IMR-90 (cell line): Measurements from ENCODE around the gene L3MBTL2. TPM values are rescaled to one million over a fixed set of nuclear protein-coding genes. Genes with fewer than 3 reads are reported as not detected.

Experiments
- ATAC-seq: fragments of 200-7000 bp; cut with Tn5 transposase; 2 replicates; pipeline ENCODE4 v1.9.1; 2020; ENCODE audit warnings: low read depth, mild to moderate bottlenecking, moderate library complexity
- BruUV-seq: library from RNA; stranded (reverse); fragments of 400-500 nt; replicated peaks from 2 replicates; lab custom pipeline; 2021; lab: Mats Ljungman, UMichigan
- CTCF ChIA-PET: fragments of 300-600 bp; formaldehyde crosslinking; extraction: SDS; loops from one replicate; lab custom pipeline; 2021; ENCODE audit warnings: antibody characterized with exemption; lab: Yijun Ruan, JAX
- POLR2A ChIA-PET: fragments of 300-600 bp; sonication (Branson Sonifier 250); formaldehyde crosslinking; loops from one replicate; lab custom pipeline; 2022; ENCODE audit warnings: antibody characterized with exemption; ENCODE audit not compliant: unreplicated experiment; lab: Charles Lee
- DNase-seq: peaks from one replicate; pipeline ENCODE4 v3.0.0; 2013
- H2AFZ ChIP-seq: replicated peaks from 2 replicates; pipeline ENCODE3; 2013; ENCODE audit warnings: low read length, mild to moderate bottlenecking; ENCODE audit not compliant: poor library complexity
- H2AK5ac ChIP-seq: 2 replicates; pipeline ENCODE4 v1.6.1; 2013; ENCODE audit warnings: low read depth, low read length, inconsistent platforms
- H2AK9ac ChIP-seq: replicated peaks from 2 replicates; pipeline ENCODE3; 2013; ENCODE audit warnings: mild to moderate bottlenecking, low read depth, low read length, moderate library complexity; ENCODE audit not compliant: poor library complexity
- H2BK120ac ChIP-seq: 2 replicates; pipeline ENCODE4 v1.6.1; 2013; ENCODE audit warnings: low read depth, low read length, inconsistent platforms
- H2BK15ac ChIP-seq: 3 replicates; pipeline ENCODE4 v1.6.1; 2013; ENCODE audit warnings: low read depth, low read length, inconsistent platforms
- H2BK20ac ChIP-seq: 2 replicates; pipeline ENCODE4 v1.6.1; 2013; ENCODE audit warnings: low read depth, mild to moderate bottlenecking, inconsistent platforms, low read length, moderate library complexity
- H2BK5ac ChIP-seq: 2 replicates; pipeline ENCODE4 v1.6.1; 2013; ENCODE audit warnings: mild to moderate bottlenecking, low read depth, low read length, inconsistent platforms; ENCODE audit not compliant: poor library complexity, severe bottlenecking
- H3K14ac ChIP-seq: replicated peaks from 2 replicates; pipeline ENCODE4 v1.6.1; 2013; ENCODE audit warnings: low read depth, low read length, inconsistent platforms
- H3K18ac ChIP-seq: 2 replicates; pipeline ENCODE4 v1.6.1; 2013; ENCODE audit warnings: low read depth, low read length, control low read depth
- H3K23ac ChIP-seq: 2 replicates; pipeline ENCODE4 v1.6.1; 2013; ENCODE audit warnings: low read depth, low read length, inconsistent platforms
- H3K27ac ChIP-seq: 2 replicates; pipeline ENCODE4 v1.5.1; 2013; ENCODE audit warnings: mild to moderate bottlenecking, control low read depth, low read length; ENCODE audit not compliant: insufficient read depth
- H3K27me3 ChIP-seq: 2 replicates; pipeline ENCODE4 v1.6.1; 2013; ENCODE audit warnings: low read length; ENCODE audit not compliant: control insufficient read depth, insufficient read depth
- H3K36me3 ChIP-seq: 2 replicates; pipeline ENCODE4 v1.6.1; 2013; ENCODE audit warnings: low read length, mixed read lengths; ENCODE audit not compliant: control insufficient read depth, insufficient read depth
- H3K4ac ChIP-seq: 2 replicates; pipeline ENCODE4 v1.6.1; 2013; ENCODE audit warnings: low read depth, low read length, inconsistent platforms
- H3K4me1 ChIP-seq: 2 replicates; pipeline ENCODE4 v1.6.1; 2013; ENCODE audit warnings: low read length, mixed read lengths; ENCODE audit not compliant: control insufficient read depth, insufficient read depth
- H3K4me2 ChIP-seq: 2 replicates; pipeline ENCODE4 v1.6.1; 2013; ENCODE audit warnings: low read depth, mild to moderate bottlenecking, control low read depth, low read length, moderate library complexity
- H3K4me3 ChIP-seq: 2 replicates; pipeline ENCODE4 v1.5.1; 2013; ENCODE audit warnings: low read depth, mild to moderate bottlenecking, control low read depth, low read length, moderate library complexity; ENCODE audit not compliant: insufficient read depth
- H3K56ac ChIP-seq: 2 replicates; pipeline ENCODE4 v1.6.1; 2013; ENCODE audit warnings: low read length, inconsistent platforms; ENCODE audit not compliant: insufficient read depth; ENCODE audit errors: extremely low read depth
- H3K79me1 ChIP-seq, 2 experiments: 2 replicates each; pipeline ENCODE4 v1.6.1; 2013; ENCODE audit warnings: low read length in 2 of 2, inconsistent platforms in 1 of 2, low read depth in 1 of 2
- H3K9ac ChIP-seq: 2 replicates; pipeline ENCODE4 v1.6.1; 2013; ENCODE audit warnings: low read depth, low read length, control low read depth
- H3K9me1 ChIP-seq: 2 replicates; pipeline ENCODE4 v1.6.1; 2013; ENCODE audit warnings: low read length, inconsistent platforms; ENCODE audit not compliant: insufficient read depth
- H3K9me3 ChIP-seq: 2 replicates; pipeline ENCODE4 v1.6.1; 2013; ENCODE audit warnings: low read length; ENCODE audit not compliant: control insufficient read depth, insufficient read depth
- H4K20me1 ChIP-seq: 2 replicates; pipeline ENCODE4 v1.6.1; 2013; ENCODE audit warnings: low read length, inconsistent platforms; ENCODE audit not compliant: insufficient read depth
- H4K5ac ChIP-seq: 2 replicates; pipeline ENCODE4 v1.6.1; 2013; ENCODE audit warnings: mild to moderate bottlenecking, low read depth, low read length, control low read depth
- H4K8ac ChIP-seq, 2 experiments: 2 replicates each; pipeline ENCODE4 v1.6.1; 2013; ENCODE audit warnings: low read depth in 2 of 2, low read length in 2 of 2, control low read depth in 1 of 2, inconsistent platforms in 1 of 2
- H4K91ac ChIP-seq: 2 replicates; pipeline ENCODE4 v1.6.1; 2013; ENCODE audit warnings: low read depth, low read length, inconsistent platforms; ENCODE audit not compliant: insufficient read depth
- BHLHE40 ChIP-seq: fragments of 150-350 bp; IDR thresholded peaks from 2 replicates; pipeline ENCODE4 v1.6.1; 2016; ENCODE audit warnings: mild to moderate bottlenecking, low read depth, low read length
- CEBPB ChIP-seq: IDR thresholded peaks from 2 replicates; pipeline ENCODE4 v1.6.1; 2012; ENCODE audit warnings: low read depth, low read length, improper control_type of control experiment
- CHD1 ChIP-seq: IDR thresholded peaks from 2 replicates; pipeline ENCODE4 v1.6.1; 2012; ENCODE audit warnings: low read depth, low read length, improper control_type of control experiment
- FOS ChIP-seq: fragments of 150-350 bp; IDR thresholded peaks from 2 replicates; pipeline ENCODE4 v1.6.1; 2016; ENCODE audit warnings: low read depth, low read length
- MAFK ChIP-seq: IDR thresholded peaks from 2 replicates; pipeline ENCODE4 v1.6.1; 2012; ENCODE audit warnings: low read depth, low read length, improper control_type of control experiment
- MAZ ChIP-seq: IDR thresholded peaks from 2 replicates; pipeline ENCODE4 v1.6.1; 2012; ENCODE audit warnings: low read depth, mild to moderate bottlenecking, low read length, improper control_type of control experiment, moderate library complexity, borderline replicate concordance
- MXI1 ChIP-seq: IDR thresholded peaks from 2 replicates; pipeline ENCODE4 v1.6.1; 2012; ENCODE audit warnings: low read depth, mild to moderate bottlenecking, low read length, moderate library complexity, borderline replicate concordance
- NFE2L2 ChIP-seq: fragments of 150-350 bp; IDR thresholded peaks from 2 replicates; pipeline ENCODE4 v1.6.1; 2016; ENCODE audit warnings: low read depth, mild to moderate bottlenecking, low read length
- POLR2A ChIP-seq: IDR thresholded peaks from 2 replicates; pipeline ENCODE4 v1.6.1; 2012; ENCODE audit warnings: mild to moderate bottlenecking, low read depth, low read length
- RCOR1 ChIP-seq: IDR thresholded peaks from 2 replicates; pipeline ENCODE4 v1.6.1; 2012; ENCODE audit warnings: mild to moderate bottlenecking, low read length, improper control_type of control experiment; ENCODE audit not compliant: insufficient replicate concordance
- RFX5 ChIP-seq: IDR thresholded peaks from 2 replicates; pipeline ENCODE4 v1.8.0; 2012; ENCODE audit warnings: low read depth, mild to moderate bottlenecking, low read length, moderate library complexity
- SMC3 ChIP-seq: fragments of 150-350 bp; IDR thresholded peaks from 2 replicates; pipeline ENCODE4 v1.6.1; 2016; ENCODE audit warnings: low read depth, mild to moderate bottlenecking, antibody characterized with exemption, low read length, moderate library complexity
- WGBS, 2 experiments: methylation state at CpG; one replicate each; pipeline versions ENCODE4 v1.1.5 to v1.1.7; 2013; ENCODE audit warnings: missing lambda C conversion rate in 2 of 2; ENCODE audit not compliant: insufficient read length in 1 of 2; ENCODE audit errors: extremely low coverage in 2 of 2; 5-methylcytosine and 5-hydroxymethylcytosine counted together
- dilution Hi-C: fragments of 300-500 bp; cut with HindIII; formaldehyde crosslinking; loops from one replicate; pipeline ENCODE4 v1.14.3; 2018; ENCODE audit warnings: low sequenced_read_pairs; ENCODE audit not compliant: unreplicated experiment
- in situ Hi-C: fragments of 300-500 bp; cut with MboI; formaldehyde crosslinking; loops from 3 replicates; pipeline ENCODE4 v1.14.3; 2019; ENCODE audit warnings: low sequenced_read_pairs, inconsistent platforms, mixed read lengths
- intact Hi-C: fragments of 100-400 bp; cut with micrococcal nuclease; formaldehyde crosslinking; loops from 2 replicates; pipeline ENCODE4 v1.10.0; 2022
- polyA plus RNA-seq, 3 experiments: library from polyadenylated mRNA; depleted of rRNA; stranded (reverse); fragments of >200 nt; gene quantifications; 2 replicates each; pipeline ENCODE4 v1.2.3, GENCODE V29; 2012; ENCODE audit warnings: low replicate concordance in 1 of 3
- total RNA-seq: library from RNA; depleted of rRNA; stranded (reverse); fragments of >200 nt; gene quantifications from 2 replicates; pipeline ENCODE4 v1.2.3, GENCODE V29; 2012
- TF ChIP-seq, protein P1 (sequence below): conservative IDR thresholded peaks from 2 replicates; pipeline ENCODE4 v1.5.1; 2012; ENCODE audit warnings: mild to moderate bottlenecking, low read depth, low read length, improper control_type of control experiment
- TF ChIP-seq, protein P2 (sequence below): fragments of 150-350 bp; IDR thresholded peaks from 2 replicates; pipeline ENCODE4 v1.6.1; 2017; ENCODE audit warnings: mild to moderate bottlenecking, antibody characterized with exemption, low read length, low read depth

L3MBTL2 gene
- total and polyA plus RNA-seq, 2 of the 4 experiments (the other 2 are of a cell fraction): 20.6 to 25.1 TPM

DNA sequence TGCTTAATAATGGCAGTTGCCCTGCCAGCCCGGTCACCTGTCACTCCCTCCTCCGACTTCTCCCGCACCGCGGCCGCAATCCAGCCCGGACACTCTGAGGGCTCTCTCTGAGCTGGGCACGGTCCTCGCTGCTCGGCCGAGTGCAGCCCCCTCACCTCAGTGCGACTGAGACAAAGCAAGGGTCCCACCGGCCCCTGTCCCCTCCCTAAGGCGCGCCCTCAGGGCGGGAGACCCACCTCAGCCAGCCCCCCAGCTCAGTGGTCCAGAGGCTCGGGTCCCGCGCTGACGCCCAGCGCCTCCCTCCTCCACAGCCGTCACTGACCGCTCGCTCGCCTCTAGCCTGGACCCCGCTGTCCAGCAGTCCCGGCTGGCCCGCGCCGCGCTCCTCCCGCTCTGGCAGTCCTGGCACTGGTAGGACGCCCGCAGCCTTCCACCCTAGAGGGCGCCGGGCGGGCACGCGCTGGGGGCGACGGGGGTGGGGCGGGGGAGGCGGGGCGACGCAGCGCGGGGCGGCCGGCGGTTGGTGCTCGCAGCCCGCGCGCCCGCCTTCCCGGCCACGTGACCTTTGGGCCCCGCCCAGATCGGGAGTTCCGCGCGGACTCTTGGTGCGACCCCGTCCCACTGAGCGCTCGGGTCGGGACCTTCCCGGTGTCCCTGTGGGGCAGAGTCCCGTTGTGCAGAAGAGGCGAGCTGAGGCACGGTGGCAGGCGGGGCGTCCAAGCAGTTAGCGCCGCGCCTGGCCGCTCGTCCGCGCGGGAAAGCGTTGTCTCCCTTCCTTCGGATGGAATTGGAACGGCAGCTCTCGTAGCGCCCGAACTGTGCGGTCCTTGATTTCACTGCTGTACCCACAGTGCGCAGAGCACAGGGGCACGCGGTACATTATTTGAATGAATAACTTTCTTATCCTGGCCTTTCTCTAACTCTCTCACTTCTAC, 7.8 kb upstream of the L3MBTL2 start:
- H2BK15ac ChIP-seq: no peak overlapping the region
- ATAC-seq (peak; percentile 95), DNase-seq (peak; percentile 35)
- H3K4ac ChIP-seq: no peak overlapping the region
- no peaks in the 10 kb centered on the region; a peak in 1 of 4 replicates for H3K79me1 ChIP-seq
- peak overlapping the region; percentile 100 for H2AFZ ChIP-seq
- CTCF ChIA-PET: no interaction called here
- H3K9me1 ChIP-seq: no peaks in the 10 kb centered on the region
- H3K27me3 ChIP-seq: peaks cover 3% of the 10 kb centered on the region; the same call in 1 of the 2 replicates
- H3K18ac ChIP-seq: no peak overlapping the region
- H2BK5ac ChIP-seq: no peak overlapping the region
- 0 out of 2 replicates have a peak overlapping the region, but pooled peaks have one; percentile 30 for H3K56ac ChIP-seq
- H4K91ac ChIP-seq: no peak overlapping the region
- H2AK9ac ChIP-seq: peak overlapping the region; percentile 61
- no peaks in the 10 kb centered on the region for H3K9me3 ChIP-seq
- no peaks in the 10 kb centered on the region for H3K4me1 ChIP-seq
- no peaks in the 10 kb centered on the region for H4K20me1 ChIP-seq
- peak overlapping the region; percentile 73 for H3K23ac ChIP-seq
- H3K14ac ChIP-seq: 0 out of 2 replicates have a peak overlapping the region, but pooled peaks have one; percentile 30
- dilution Hi-C loops: no loop called here
- 0% methylated on average over 31 of the region's 91 CpGs; no CpG with 5 or more reads in 1 of the 2 experiments for WGBS, 2 experiments
- peak overlapping the region; percentile 40 for H3K9ac ChIP-seq
- no peak overlapping the region for H2BK20ac ChIP-seq
- H4K5ac ChIP-seq: no peak overlapping the region
- H2AK5ac ChIP-seq: no peak overlapping the region
- H3K4me3 ChIP-seq: peak overlapping the region; percentile 98
- intact Hi-C loops: no loop called here
- peak overlapping the region in 1 of 2 experiments; percentile 21; a peak in 1 of 4 replicates for H4K8ac ChIP-seq
- no TSS peak for BruUV-seq
- peak overlapping the region; percentile 96 for H3K4me2 ChIP-seq
- no peak overlapping the region; the same call in 1 of the 2 replicates for H3K27ac ChIP-seq
- POLR2A ChIA-PET: no interaction called here
- in situ Hi-C loops: no loop called here
- H2BK120ac ChIP-seq: no peak overlapping the region
- no peaks in the 10 kb centered on the region for H3K36me3 ChIP-seq
- TF ChIP-seq RFX5 (no peak), CEBPB (no peak), CHD1 (no peak), NFE2L2 (no peak), SMC3 (no peak), MXI1 (no peak), MAZ (peak; percentile 74; the same call in 1 of the 2 replicates), FOS (no peak), RCOR1 (no peak), MAFK (no peak), POLR2A (no peak), BHLHE40 (no peak)
- TF ChIP-seq, protein P1, sequence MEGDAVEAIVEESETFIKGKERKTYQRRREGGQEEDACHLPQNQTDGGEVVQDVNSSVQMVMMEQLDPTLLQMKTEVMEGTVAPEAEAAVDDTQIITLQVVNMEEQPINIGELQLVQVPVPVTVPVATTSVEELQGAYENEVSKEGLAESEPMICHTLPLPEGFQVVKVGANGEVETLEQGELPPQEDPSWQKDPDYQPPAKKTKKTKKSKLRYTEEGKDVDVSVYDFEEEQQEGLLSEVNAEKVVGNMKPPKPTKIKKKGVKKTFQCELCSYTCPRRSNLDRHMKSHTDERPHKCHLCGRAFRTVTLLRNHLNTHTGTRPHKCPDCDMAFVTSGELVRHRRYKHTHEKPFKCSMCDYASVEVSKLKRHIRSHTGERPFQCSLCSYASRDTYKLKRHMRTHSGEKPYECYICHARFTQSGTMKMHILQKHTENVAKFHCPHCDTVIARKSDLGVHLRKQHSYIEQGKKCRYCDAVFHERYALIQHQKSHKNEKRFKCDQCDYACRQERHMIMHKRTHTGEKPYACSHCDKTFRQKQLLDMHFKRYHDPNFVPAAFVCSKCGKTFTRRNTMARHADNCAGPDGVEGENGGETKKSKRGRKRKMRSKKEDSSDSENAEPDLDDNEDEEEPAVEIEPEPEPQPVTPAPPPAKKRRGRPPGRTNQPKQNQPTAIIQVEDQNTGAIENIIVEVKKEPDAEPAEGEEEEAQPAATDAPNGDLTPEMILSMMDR: 0 out of 2 replicates have a peak, but pooled peaks have one; percentile 6
- TF ChIP-seq, protein P2, sequence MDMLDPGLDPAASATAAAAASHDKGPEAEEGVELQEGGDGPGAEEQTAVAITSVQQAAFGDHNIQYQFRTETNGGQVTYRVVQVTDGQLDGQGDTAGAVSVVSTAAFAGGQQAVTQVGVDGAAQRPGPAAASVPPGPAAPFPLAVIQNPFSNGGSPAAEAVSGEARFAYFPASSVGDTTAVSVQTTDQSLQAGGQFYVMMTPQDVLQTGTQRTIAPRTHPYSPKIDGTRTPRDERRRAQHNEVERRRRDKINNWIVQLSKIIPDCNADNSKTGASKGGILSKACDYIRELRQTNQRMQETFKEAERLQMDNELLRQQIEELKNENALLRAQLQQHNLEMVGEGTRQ: peak; percentile 95
